MM.1S (cell line): Measurements from ENCODE around the gene TENT4B.

Experiments used
- DNase-seq: peaks from one replicate; pipeline ENCODE4 v3.0.0-alpha.2; 2015
- H2AFZ ChIP-seq: fragments of 300-600 bp; sonication (generic); 2 replicates; pipeline ENCODE4 v1.6.0; 2016; ENCODE audit warnings: antibody characterized with exemption, low read length
- H3F3A ChIP-seq: fragments of 300-600 bp; sonication (generic); 2 replicates; pipeline ENCODE4 v1.6.1; 2016; ENCODE audit warnings: mild to moderate bottlenecking, antibody characterized with exemption, low read length, moderate library complexity, mixed read lengths; ENCODE audit not compliant: insufficient read depth
- H3K27ac ChIP-seq: fragments of 300-600 bp; sonication (generic); 2 replicates; pipeline ENCODE4 v1.5.1; 2016; ENCODE audit warnings: mild to moderate bottlenecking, low read length
- H3K27me3 ChIP-seq: fragments of 300-600 bp; sonication (generic); replicated peaks from 2 replicates; pipeline ENCODE4 v1.6.0; 2016; ENCODE audit warnings: low read length; ENCODE audit not compliant: insufficient read depth
- H3K36me3 ChIP-seq: fragments of 300-600 bp; sonication (generic); replicated peaks from 2 replicates; pipeline ENCODE4 v1.6.1; 2016; ENCODE audit warnings: mild to moderate bottlenecking, low read length, mixed read lengths; ENCODE audit not compliant: insufficient read depth
- H3K4me1 ChIP-seq: fragments of 300-600 bp; sonication (generic); 2 replicates; pipeline ENCODE4 v1.6.1; 2016; ENCODE audit warnings: low read length, mixed read lengths
- H3K4me2 ChIP-seq: fragments of 300-600 bp; sonication (generic); 2 replicates; pipeline ENCODE4 v1.6.0; 2016; ENCODE audit warnings: low read depth, low read length
- H3K4me3 ChIP-seq: fragments of 300-600 bp; sonication (generic); 2 replicates; pipeline ENCODE4 v1.5.1; 2016; ENCODE audit warnings: low read length, mixed read lengths
- H3K79me2 ChIP-seq: fragments of 300-600 bp; sonication (generic); 2 replicates; pipeline ENCODE4 v1.6.1; 2016; ENCODE audit warnings: mixed run types, low read length, mixed read lengths
- H3K9ac ChIP-seq: fragments of 300-600 bp; sonication (generic); 2 replicates; pipeline ENCODE4 v1.6.1; 2016; ENCODE audit warnings: low read length, mixed read lengths
- H3K9me2 ChIP-seq: fragments of 300-600 bp; sonication (generic); replicated peaks from 2 replicates; pipeline ENCODE4 v1.6.1; 2016; ENCODE audit warnings: mild to moderate bottlenecking, low read length, mixed read lengths; ENCODE audit not compliant: insufficient read depth
- H3K9me3 ChIP-seq: fragments of 300-600 bp; sonication (generic); replicated peaks from 2 replicates; pipeline ENCODE4 v1.6.1; 2016; ENCODE audit warnings: mild to moderate bottlenecking, low read length, mixed read lengths; ENCODE audit not compliant: insufficient read depth
- H4K20me1 ChIP-seq: fragments of 300-600 bp; sonication (generic); 2 replicates; pipeline ENCODE4 v1.6.1; 2016; ENCODE audit warnings: mild to moderate bottlenecking, low read length, moderate library complexity, mixed read lengths; ENCODE audit not compliant: insufficient read depth
- EZH2 ChIP-seq: fragments of 300-600 bp; sonication (generic); optimal IDR thresholded peaks from 2 replicates; pipeline ENCODE3; 2017; ENCODE audit warnings: low read depth, mild to moderate bottlenecking, antibody characterized with exemption, low read length, mixed read lengths
- EZH2phosphoT487 ChIP-seq: fragments of 300-600 bp; sonication (generic); IDR thresholded peaks from 2 replicates; pipeline ENCODE4 v1.6.1; 2018; ENCODE audit warnings: antibody characterized with exemption, low read length
- TF ChIP-seq, protein P1 (sequence below): fragments of 300-600 bp; sonication (generic); IDR thresholded peaks from 2 replicates; pipeline ENCODE4 v1.5.1; 2016; ENCODE audit warnings: antibody characterized with exemption, low read length, mixed read lengths

The TENT4B gene

GRCh38 chr16:50151322-50151721 is 1.8 kb upstream of the TENT4B start:
- peaks cover 19% of the 10 kb centered on the region for H3K4me1 ChIP-seq
- no peak overlapping the region for H3K4me2 ChIP-seq
- H3K79me2 ChIP-seq, result peaks cover 26% of the 10 kb centered on the region
- no peak overlapping the region for H3K9ac ChIP-seq
- peaks cover 24% of the 10 kb centered on the region for H3F3A ChIP-seq
- peak overlapping the region; percentile 86; the same call in 1 of the 2 replicates for H2AFZ ChIP-seq
- no peaks in the 10 kb centered on the region for H3K27me3 ChIP-seq
- H3K9me2 ChIP-seq, result no peaks in the 10 kb centered on the region
- TF ChIP-seq EZH2, result no peak
- H3K4me3 ChIP-seq, result no peak overlapping the region
- DNase-seq, result no peak
- no peak overlapping the region for H3K27ac ChIP-seq
- H4K20me1 ChIP-seq, result peaks cover 16% of the 10 kb centered on the region
- H3K9me3 ChIP-seq, result no peaks in the 10 kb centered on the region
- H3K36me3 ChIP-seq, result no peaks in the 10 kb centered on the region

DNA sequence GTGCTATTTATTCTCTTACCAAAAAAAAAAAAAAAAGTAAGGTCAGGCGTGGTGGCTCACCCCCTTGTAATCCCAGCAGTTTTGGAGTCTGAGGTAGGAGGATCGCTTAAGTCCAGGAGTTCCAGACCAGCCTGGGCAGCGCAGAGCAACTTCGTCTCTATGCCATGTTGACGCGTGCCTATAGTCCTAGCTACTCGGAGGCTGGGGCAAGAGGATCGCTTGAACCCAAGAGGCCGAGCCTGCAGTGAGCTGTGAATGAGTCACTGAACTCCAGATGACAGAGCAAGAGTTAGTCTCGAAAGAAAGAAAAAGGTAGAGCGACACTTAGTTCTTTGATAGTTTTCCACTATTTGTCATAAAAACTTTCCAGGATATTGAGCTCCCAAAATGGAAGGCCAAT is 1.4 kb upstream of the TENT4B start:
- H3K9me2 ChIP-seq, result no peaks in the 10 kb centered on the region
- peaks cover 16% of the 10 kb centered on the region for H4K20me1 ChIP-seq
- H3K4me2 ChIP-seq, result peak overlapping the region; percentile 59
- H3F3A ChIP-seq, result peaks cover 24% of the 10 kb centered on the region
- H3K36me3 ChIP-seq, result no peaks in the 10 kb centered on the region
- H3K27me3 ChIP-seq, result no peaks in the 10 kb centered on the region
- H3K4me1 ChIP-seq, result peaks cover 19% of the 10 kb centered on the region
- H2AFZ ChIP-seq, result peak overlapping the region; percentile 86
- H3K27ac ChIP-seq, result peak overlapping the region; percentile 93; the same call in 1 of the 2 replicates
- no peaks in the 10 kb centered on the region for H3K9me3 ChIP-seq
- TF ChIP-seq, protein P1, sequence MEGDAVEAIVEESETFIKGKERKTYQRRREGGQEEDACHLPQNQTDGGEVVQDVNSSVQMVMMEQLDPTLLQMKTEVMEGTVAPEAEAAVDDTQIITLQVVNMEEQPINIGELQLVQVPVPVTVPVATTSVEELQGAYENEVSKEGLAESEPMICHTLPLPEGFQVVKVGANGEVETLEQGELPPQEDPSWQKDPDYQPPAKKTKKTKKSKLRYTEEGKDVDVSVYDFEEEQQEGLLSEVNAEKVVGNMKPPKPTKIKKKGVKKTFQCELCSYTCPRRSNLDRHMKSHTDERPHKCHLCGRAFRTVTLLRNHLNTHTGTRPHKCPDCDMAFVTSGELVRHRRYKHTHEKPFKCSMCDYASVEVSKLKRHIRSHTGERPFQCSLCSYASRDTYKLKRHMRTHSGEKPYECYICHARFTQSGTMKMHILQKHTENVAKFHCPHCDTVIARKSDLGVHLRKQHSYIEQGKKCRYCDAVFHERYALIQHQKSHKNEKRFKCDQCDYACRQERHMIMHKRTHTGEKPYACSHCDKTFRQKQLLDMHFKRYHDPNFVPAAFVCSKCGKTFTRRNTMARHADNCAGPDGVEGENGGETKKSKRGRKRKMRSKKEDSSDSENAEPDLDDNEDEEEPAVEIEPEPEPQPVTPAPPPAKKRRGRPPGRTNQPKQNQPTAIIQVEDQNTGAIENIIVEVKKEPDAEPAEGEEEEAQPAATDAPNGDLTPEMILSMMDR, result no peak
- TF ChIP-seq EZH2phosphoT487 (no peak), EZH2 (no peak)
- H3K9ac ChIP-seq, result peak overlapping the region; percentile 95; the same call in 1 of the 2 replicates
- H3K79me2 ChIP-seq, result peaks cover 31% of the 10 kb centered on the region
- H3K4me3 ChIP-seq, result peak overlapping the region; percentile 84
- DNase-seq, result no peak

DNA sequence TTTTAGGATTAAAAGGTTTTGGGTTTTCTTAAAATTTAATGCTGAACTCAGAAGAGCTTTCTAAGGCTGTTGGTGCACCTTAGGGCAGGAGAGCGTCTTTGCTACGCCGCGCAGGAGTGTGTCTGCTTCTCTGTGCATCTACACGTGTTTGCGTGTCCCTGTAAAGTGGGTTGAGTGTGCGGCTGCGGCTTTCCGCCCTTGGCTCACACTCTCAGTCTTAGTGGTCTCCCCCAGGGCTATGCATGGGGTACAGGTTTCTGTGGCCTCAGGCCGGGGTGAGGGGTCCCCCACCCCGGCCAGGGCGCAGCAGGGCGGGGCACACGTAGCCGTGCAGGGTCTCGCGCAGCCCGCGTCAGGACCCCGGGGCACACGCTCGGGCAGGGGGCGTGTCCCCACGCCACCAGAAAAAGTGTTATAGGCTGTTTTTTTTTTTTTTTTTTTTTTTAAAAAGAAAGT is 727 bp upstream of the TENT4B start:
- Histone ChIP-seq H3K4me3 (peak overlapping the region; percentile 84), H3K27ac (peak overlapping the region; percentile 93), H3K9me2 (no peaks in the 10 kb centered on the region), H3K27me3 (no peaks in the 10 kb centered on the region), H3K4me2 (peak overlapping the region; percentile 59), H3K79me2 (peaks cover 37% of the 10 kb centered on the region), H3F3A (peaks cover 24% of the 10 kb centered on the region), H3K36me3 (no peaks in the 10 kb centered on the region), H3K9me3 (no peaks in the 10 kb centered on the region), H2AFZ (peak overlapping the region; percentile 86), H4K20me1 (peaks cover 16% of the 10 kb centered on the region), H3K9ac (peak overlapping the region; percentile 95), H3K4me1 (peaks cover 19% of the 10 kb centered on the region)
- peak; percentile 60 for DNase-seq
- TF ChIP-seq EZH2phosphoT487, result no peak
- TF ChIP-seq, protein P1, result no peak
- TF ChIP-seq EZH2, result no peak

DNA sequence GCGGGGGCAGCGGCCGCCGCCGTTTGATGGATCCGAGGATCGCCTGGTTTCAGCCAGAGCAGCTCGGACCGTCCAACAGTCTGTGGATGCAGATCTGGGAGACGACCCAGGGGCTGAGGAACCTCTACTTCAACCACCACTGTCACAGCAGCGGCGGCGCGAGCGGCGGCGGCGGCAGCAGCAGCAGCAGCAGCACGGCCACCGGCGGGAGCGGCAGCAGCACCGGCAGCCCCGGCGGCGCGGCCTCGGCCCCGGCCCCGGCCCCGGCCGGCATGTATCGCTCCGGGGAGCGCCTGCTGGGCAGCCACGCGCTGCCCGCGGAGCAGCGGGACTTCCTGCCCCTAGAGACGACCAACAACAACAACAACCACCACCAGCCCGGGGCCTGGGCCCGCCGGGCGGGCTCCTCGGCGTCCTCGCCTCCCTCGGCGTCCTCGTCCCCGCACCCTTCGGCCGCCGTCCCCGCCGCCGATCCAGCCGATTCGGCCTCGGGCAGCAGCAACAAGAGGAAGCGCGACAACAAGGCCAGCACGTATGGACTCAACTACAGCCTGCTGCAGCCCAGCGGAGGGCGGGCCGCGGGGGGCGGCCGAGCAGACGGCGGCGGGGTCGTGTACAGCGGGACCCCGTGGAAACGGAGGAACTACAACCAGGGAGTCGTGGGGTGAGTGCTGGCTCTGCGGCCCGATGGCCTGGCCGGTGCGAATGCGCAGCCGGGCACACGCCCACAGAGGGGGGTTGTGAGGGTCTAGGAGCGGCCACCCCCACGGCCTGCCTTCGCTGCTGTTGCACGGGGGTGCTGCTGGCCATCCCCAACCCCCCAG is 702 bp downstream of the TENT4B start:
- H3K4me3 ChIP-seq, result peak overlapping the region; percentile 99
- no peaks in the 10 kb centered on the region for H3K9me2 ChIP-seq
- H3K36me3 ChIP-seq, result no peaks in the 10 kb centered on the region
- peak overlapping the region; percentile 81 for H3K9ac ChIP-seq
- H3F3A ChIP-seq, result peaks cover 24% of the 10 kb centered on the region
- no peaks in the 10 kb centered on the region for H3K9me3 ChIP-seq
- H4K20me1 ChIP-seq, result peaks cover 16% of the 10 kb centered on the region
- peaks cover 51% of the 10 kb centered on the region for H3K79me2 ChIP-seq
- H3K27me3 ChIP-seq, result no peaks in the 10 kb centered on the region
- no peak overlapping the region; the same call in 1 of the 2 replicates for H3K27ac ChIP-seq
- TF ChIP-seq EZH2phosphoT487 (no peak), EZH2 (no peak)
- TF ChIP-seq, protein P1, result no peak
- H2AFZ ChIP-seq, result peak overlapping the region; percentile 41; the same call in 1 of the 2 replicates
- peaks cover 19% of the 10 kb centered on the region for H3K4me1 ChIP-seq
- peak overlapping the region; percentile 83 for H3K4me2 ChIP-seq
- DNase-seq, result peak; percentile 28
